H1 (cell line): ENCODE data around the gene ARF3. TPM values are rescaled to one million over a fixed set of nuclear protein-coding genes. Genes with fewer than 3 reads are reported as not detected.
A peak's percentile ranks its signal among the peaks of the same experiment; 100 is the strongest.

Experiments used
- CEBPB ChIP-seq: IDR thresholded peaks from 2 replicates; pipeline ENCODE4 v1.6.1; 2012; ENCODE audit warnings: low read depth, low read length
- POU5F1 ChIP-seq: IDR thresholded peaks from 2 replicates; pipeline ENCODE4 v1.6.1; 2011; ENCODE audit warnings: low read depth, mild to moderate bottlenecking, low read length, moderate library complexity
- RAD21 ChIP-seq, 2 experiments: IDR thresholded peaks in 1 of 2; conservative IDR thresholded peaks in 1 of 2; 2 replicates each; pipeline ENCODE4 v1.6.1; 2011; ENCODE audit warnings: low read depth in 2 of 2, low read length in 2 of 2, improper control_type of control experiment in 1 of 2, inconsistent platforms in 1 of 2, mild to moderate bottlenecking in 1 of 2, moderate library complexity in 1 of 2
- polyA plus RNA-seq, 7 experiments: library from polyadenylated mRNA; depleted of rRNA in 3 of 7; stranded (reverse) in 5 of 7; unstranded in 2 of 7; fragments of >200 nt in 5 of 7; fragments of 200-250 nt in 2 of 7; gene quantifications; 1 replicate in 5 of 7; 2 replicates in 1 of 7; 4 replicates in 1 of 7; pipeline versions ENCODE4 v1.2.1 to v1.2.3, GENCODE V29; 2011 to 2013; ENCODE audit warnings: missing spikeins in 2 of 7, mixed read lengths in 2 of 7
- total RNA-seq: library from RNA; stranded (reverse); fragmentation: NEBNext Ultra II Directional; extraction: Animal tissue kit (Norgen Biotek cat#: 25700); gene quantifications from 2 replicates; pipeline ENCODE4 v1.2.1, GENCODE V29; 2021

ARF3 gene
- total and polyA plus RNA-seq, 2 of the 8 experiments (the other 6 are each of a cell fraction or from before 2014, with no cell fraction given): 231 to 250 TPM

- TF ChIP-seq POU5F1 (0 out of 2 replicates have a peak, but pooled peaks have one; percentile 48), CEBPB (no peak), RAD21 (IDR thresholded peaks at IDR 0.05 in 1 of 2, conservative IDR thresholded peaks at IDR 0.05 in 1 of 2; ENCODE audit: low read depth in 2 of 2, low read length in 2 of 2) (peak; percentile 58 to 68)
Measured at GRCh38 chr12:48965298-48965838, 8.1 kb upstream of the ARF3 start (continued).
